ENCODE results near the gene DTD1.

Gene DTD1

DNA sequence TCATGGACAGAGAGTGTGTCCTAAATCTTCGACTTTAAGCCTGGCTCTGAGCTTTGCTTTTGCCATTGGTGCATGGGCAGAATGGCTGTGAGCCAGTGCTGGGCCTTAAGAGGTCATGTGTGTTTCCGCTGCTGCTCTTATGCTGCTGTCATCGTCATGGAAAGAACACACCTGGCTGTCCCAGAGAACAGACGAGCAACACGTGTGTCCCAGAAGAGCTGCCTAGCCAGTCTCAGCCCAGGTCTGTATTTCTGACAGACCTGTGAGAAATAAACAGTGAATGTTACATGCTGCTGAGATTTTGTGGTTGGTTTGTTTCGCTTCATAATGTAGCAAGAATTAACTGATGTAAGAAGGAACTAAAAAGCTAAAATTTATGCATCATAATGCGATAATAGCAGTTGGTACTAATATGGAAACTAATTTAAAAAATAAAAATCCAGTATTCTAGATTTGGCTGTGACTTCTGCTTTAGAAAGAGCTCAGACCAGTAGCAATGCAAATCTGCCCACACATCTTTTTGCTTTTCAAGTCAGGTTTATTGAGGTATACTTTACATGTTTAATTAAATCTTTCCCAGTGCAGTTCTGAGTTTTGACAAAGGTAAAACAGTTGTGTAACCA lies 214.3 kb downstream of the DTD1 start:
- DNase-seq: no peak

GRCh38 chr20:18805881-18806280 lies 218.0 kb downstream of the DTD1 start:
- DNase-seq: no peak

DNA sequence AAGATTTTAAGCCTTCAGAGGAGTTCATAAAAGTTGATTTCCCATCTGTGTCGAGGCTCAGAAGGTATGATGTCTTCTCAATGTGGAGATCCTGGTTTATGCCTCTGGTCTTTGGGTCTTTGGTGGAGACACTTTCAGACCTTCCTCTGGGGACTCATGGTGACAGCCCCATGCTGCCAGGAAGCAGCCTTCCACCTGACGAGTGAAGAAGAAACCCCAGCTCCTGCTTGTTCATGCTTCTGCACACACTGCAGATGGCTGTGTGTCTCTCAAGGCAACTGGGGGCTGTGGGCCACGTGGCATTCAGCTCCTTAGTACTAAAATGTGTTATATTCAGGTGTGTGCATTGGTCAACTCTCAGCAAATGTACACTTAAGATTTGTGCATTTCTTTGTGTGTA lies 220.9 kb downstream of the DTD1 start:
- no peak for DNase-seq

DNA sequence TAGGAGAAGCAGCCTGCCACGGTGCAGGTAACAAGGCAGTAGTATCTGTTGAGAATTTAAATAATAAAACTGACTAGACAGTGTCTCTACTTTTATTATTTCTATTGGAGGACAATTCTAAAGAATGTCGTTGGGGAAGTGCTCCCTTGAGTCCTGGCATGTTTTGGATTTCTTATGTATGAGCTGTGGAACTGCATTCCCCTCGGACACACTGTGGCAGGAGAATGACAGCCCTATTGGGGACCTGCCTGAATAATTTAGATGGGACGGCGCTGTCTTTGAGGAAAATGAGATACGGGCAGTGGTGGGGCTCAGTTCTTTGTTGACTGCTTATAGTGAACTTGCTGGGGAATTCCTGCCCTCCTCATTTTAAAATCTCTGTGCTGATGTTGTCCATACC lies 223.3 kb downstream of the DTD1 start:
- no peak for DNase-seq

GRCh38 chr20:18811904-18812303 lies 224.1 kb downstream of the DTD1 start:
- DNase-seq: no peak

DNA sequence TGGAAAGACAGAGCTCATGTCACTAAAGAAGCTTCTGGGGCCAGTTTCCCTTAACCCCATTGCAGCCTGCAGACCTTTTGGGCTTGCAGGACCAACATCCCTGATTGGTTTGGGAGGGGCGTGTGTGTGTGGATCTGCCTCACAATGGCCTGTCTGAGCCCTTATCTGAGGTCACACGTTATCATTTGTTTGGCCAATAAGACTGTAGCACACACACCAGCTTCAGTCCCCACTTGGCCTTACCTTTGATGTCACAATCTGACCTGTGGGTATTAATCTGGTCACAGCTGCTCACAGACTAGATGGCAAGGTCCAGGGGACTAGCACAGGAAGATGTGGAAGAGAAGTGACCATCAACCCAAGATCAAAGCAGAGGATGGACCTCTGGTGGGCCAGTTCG lies 225.6 kb downstream of the DTD1 start, which contains the start of gene SCP2D1:
Gene SCP2D1, plus strand, starts transcription at position 301 of the 400 bp plus-strand sequence. Its CDS starts 33 bp downstream, at position 334.
- DNase-seq: no peak

- DNase-seq: no peak
Measured at GRCh38 chr20:18815194-18815942, 227.5 kb downstream of the DTD1 start.
